DND-41 (cell line): ENCODE results near the gene FNDC7.

Experiments
- CTCF ChIP-seq: IDR thresholded peaks from 2 replicates; pipeline ENCODE4 v1.5.1; 2012; ENCODE audit warnings: borderline replicate concordance, low read length, moderate library complexity, mild to moderate bottlenecking; ENCODE audit not compliant: poor library complexity, severe bottlenecking; ENCODE audit errors: extremely low read depth
- EZH2 ChIP-seq: IDR thresholded peaks from 3 replicates; pipeline ENCODE4 v1.6.1; 2012; ENCODE audit warnings: borderline replicate concordance, low read depth, mild to moderate bottlenecking, moderate library complexity, low read length, inconsistent platforms; ENCODE audit not compliant: severe bottlenecking

- TF ChIP-seq CTCF (no peak), EZH2 (no peak)
These were observed 6.1 kb upstream of the FNDC7 start for GRCh38 chr1:108706643-108707042.
